Cardiac septum (tissue), 1 donor: ENCODE results near the gene LRRC38. TPM values are rescaled to one million over a fixed set of nuclear protein-coding genes. Genes with fewer than 3 reads are reported as not detected.

ENCODE experiments used
- total RNA-seq: library from RNA; stranded (reverse); fragmentation: NEBNext Ultra II Directional; extraction: Animal tissue kit (Norgen Biotek cat#: 25700); gene quantifications from one replicate; pipeline ENCODE4 v1.2.1, GENCODE V29; 2021
- donor health status: DM: no; HTN: no; CAD: no.

LRRC38 gene
- total RNA-seq, 1 donor from 2014 or later, result 0.73 TPM

Other genes with a start within 250 kb of the LRRC38 start
- not detected for gene PRAMEF8, start 228.9 kb downstream of the LRRC38 start, total RNA-seq
- gene PRAMEF33, start 210.5 kb downstream of the LRRC38 start, total RNA-seq, result not detected
- not detected for gene PRAMEF15, start 198.4 kb downstream of the LRRC38 start, total RNA-seq
- gene PRAMEF14, start 166.9 kb downstream of the LRRC38 start, total RNA-seq, result not detected
- gene PRAMEF19, start 142.1 kb downstream of the LRRC38 start, total RNA-seq, result not detected
- not detected for gene PRAMEF17, start 124.4 kb downstream of the LRRC38 start, total RNA-seq
- not detected for gene PRAMEF20, start 103.6 kb downstream of the LRRC38 start, total RNA-seq
- 14.9 TPM for gene PDPN, start 69.8 kb upstream of the LRRC38 start, total RNA-seq
- 44.5 TPM for gene PRDM2, start 186.2 kb upstream of the LRRC38 start, total RNA-seq